Endothelial cell of umbilical vein (primary cell): Measurements from ENCODE around the gene MTRR. TPM values are rescaled to one million over a fixed set of nuclear protein-coding genes. Genes with fewer than 3 reads are reported as not detected.

Experiments
- BruUV-seq: library from RNA; stranded (reverse); fragments of 400-500 nt; replicated peaks from 2 replicates; lab custom pipeline; 2021; lab: Mats Ljungman, UMichigan
- CTCF ChIA-PET: fragments of 300-600, 350-600 bp; sonication (Branson Sonifier 250); formaldehyde crosslinking; loops from one replicate; lab custom pipeline; 2021; ENCODE audit warnings: antibody characterized with exemption, inconsistent platforms; lab: Charles Lee
- POLR2A ChIA-PET: fragments of 300-600, 350-600 bp; sonication (Branson Sonifier 250); formaldehyde crosslinking; loops from one replicate; lab custom pipeline; 2021; ENCODE audit warnings: antibody characterized with exemption, inconsistent platforms; lab: Charles Lee
- DNase-seq: peaks from one replicate; pipeline ENCODE4 v3.0.0-alpha.2; 2011; ENCODE audit warnings: low read depth, low spot score
- FAIRE-seq: peaks from 2 replicates; lab custom pipeline; 2011; peaks lifted over from hg19 to GRCh38; lab: Jason Lieb, UNC
- H2AFZ ChIP-seq: 2 replicates; pipeline ENCODE4 v1.6.0; 2012; ENCODE audit warnings: low read depth, low read length, control low read depth, inconsistent platforms
- H3K27ac ChIP-seq: 2 replicates; pipeline ENCODE4 v1.5.1; 2011; ENCODE audit warnings: low read depth, mild to moderate bottlenecking, control low read depth, low read length, moderate library complexity; ENCODE audit not compliant: insufficient read depth
- H3K27me3 ChIP-seq, 2 experiments: 2 replicates each; pipeline versions ENCODE4 v1.6.0 to v1.6.1; 2011; ENCODE audit warnings: low read length in 2 of 2, mixed read lengths in 1 of 2; ENCODE audit not compliant: control insufficient read depth in 2 of 2, insufficient read depth in 2 of 2
- H3K36me3 ChIP-seq, 2 experiments: 2 replicates in 1 of 2; 3 replicates in 1 of 2; pipeline ENCODE4 v1.5.1; 2011; ENCODE audit warnings: low read length in 2 of 2, mild to moderate bottlenecking in 1 of 2, moderate library complexity in 1 of 2; ENCODE audit not compliant: control insufficient read depth in 2 of 2, insufficient read depth in 2 of 2; ENCODE audit errors: extremely low read depth in 1 of 2
- H3K4me1 ChIP-seq: 3 replicates; pipeline ENCODE4 v1.5.1; 2011; ENCODE audit warnings: mild to moderate bottlenecking, low read length; ENCODE audit not compliant: control insufficient read depth, insufficient read depth; ENCODE audit errors: extremely low read depth
- H3K4me2 ChIP-seq: 2 replicates; pipeline ENCODE4 v1.6.1; 2011; ENCODE audit warnings: low read length, control low read depth, mixed read lengths; ENCODE audit not compliant: insufficient read depth
- H3K4me3 ChIP-seq, 3 experiments: fragments of 200-600 bp in 1 of 3; sonication (generic), shearing (Covaris generic) in 1 of 3; replicated peaks in 1 of 3; 2 replicates each; pipeline ENCODE4 v1.5.1; 2011 to 2016; ENCODE audit warnings: control low read depth in 3 of 3, low read length in 3 of 3, mild to moderate bottlenecking in 2 of 3, inconsistent platforms in 1 of 3, low read depth in 1 of 3, moderate library complexity in 1 of 3; ENCODE audit not compliant: insufficient read depth in 1 of 3
- H3K79me2 ChIP-seq: 2 replicates; pipeline ENCODE4 v1.6.0; 2012; ENCODE audit warnings: low read length, inconsistent platforms; ENCODE audit not compliant: control insufficient read depth, insufficient read depth
- H3K9ac ChIP-seq: replicated peaks from 2 replicates; pipeline ENCODE3; 2011; ENCODE audit warnings: low read length, control low read depth; ENCODE audit not compliant: insufficient read depth; ENCODE audit errors: extremely low read depth
- H3K9me1 ChIP-seq: replicated peaks from 3 replicates; pipeline ENCODE4 v1.6.0; 2011; ENCODE audit warnings: mild to moderate bottlenecking, low read length; ENCODE audit not compliant: control insufficient read depth, insufficient read depth; ENCODE audit errors: extremely low read depth
- H3K9me3 ChIP-seq: replicated peaks from 2 replicates; pipeline ENCODE4 v1.5.1; 2012; ENCODE audit warnings: low read length, inconsistent platforms; ENCODE audit not compliant: control insufficient read depth, insufficient read depth
- H4K20me1 ChIP-seq: replicated peaks from 2 replicates; pipeline ENCODE3; 2011; ENCODE audit warnings: mild to moderate bottlenecking, low read length; ENCODE audit not compliant: control insufficient read depth, insufficient read depth; ENCODE audit errors: extremely low read depth
- CTCF ChIP-seq, 2 donors: IDR thresholded peaks; 1 replicate in 1 of 2; 2 replicates in 1 of 2; pipeline ENCODE4 v1.5.1; 2011; ENCODE audit warnings: low read length in 2 of 2, mild to moderate bottlenecking in 2 of 2, moderate library complexity in 2 of 2, control low read depth in 1 of 2, inconsistent platforms in 1 of 2, low read depth in 1 of 2; ENCODE audit not compliant: insufficient read depth in 1 of 2; ENCODE audit errors: extremely low read depth in 1 of 2
- EZH2 ChIP-seq: IDR thresholded peaks from 2 replicates; pipeline ENCODE4 v1.6.1; 2012; ENCODE audit warnings: borderline replicate concordance, low read depth, mild to moderate bottlenecking, moderate library complexity, low read length, inconsistent platforms; ENCODE audit not compliant: severe bottlenecking
- FOS ChIP-seq: IDR thresholded peaks from 2 replicates; pipeline ENCODE4 v1.6.1; 2011; ENCODE audit warnings: mild to moderate bottlenecking, low read length, moderate library complexity, borderline replicate concordance; ENCODE audit not compliant: insufficient read depth
- GATA2 ChIP-seq: IDR thresholded peaks from 2 replicates; pipeline ENCODE4 v1.7.0; 2011; ENCODE audit warnings: low read depth, mild to moderate bottlenecking, moderate library complexity, mixed read lengths, low read length; ENCODE audit not compliant: insufficient read length, insufficient read depth
- JUN ChIP-seq: IDR thresholded peaks from 2 replicates; pipeline ENCODE4 v1.6.1; 2011; ENCODE audit warnings: borderline replicate concordance, low read depth; ENCODE audit not compliant: insufficient read length, insufficient read depth
- MAX ChIP-seq: IDR thresholded peaks from 2 replicates; pipeline ENCODE4 v1.6.1; 2011; ENCODE audit not compliant: insufficient read depth, insufficient read length
- MYC ChIP-seq: IDR thresholded peaks from one replicate; pipeline ENCODE4 v1.6.1; 2011; ENCODE audit warnings: mild to moderate bottlenecking, low read depth, low read length
- POLR2A ChIP-seq: IDR thresholded peaks from 2 replicates; pipeline ENCODE4 v1.6.1; 2012; ENCODE audit warnings: low read depth, mild to moderate bottlenecking, control low read depth, low read length
- POLR2AphosphoS5 ChIP-seq: IDR thresholded peaks from 2 replicates; pipeline ENCODE4 v1.6.1; 2012; ENCODE audit warnings: low read depth, mild to moderate bottlenecking, control low read depth, low read length, moderate library complexity; ENCODE audit not compliant: insufficient read depth
- dilution Hi-C: fragments of 300-500 bp; cut with MboI; formaldehyde crosslinking; loops from one replicate; pipeline ENCODE4 v1.15.0; 2019; ENCODE audit warnings: low sequenced_read_pairs; ENCODE audit not compliant: extremely low pct_ligation_motif_present
- intact Hi-C: fragments of 100-400 bp; cut with micrococcal nuclease; formaldehyde crosslinking; loops from one replicate; pipeline ENCODE4 v1.10.0; 2022
- polyA plus RNA-seq, 4 experiments: library from polyadenylated mRNA; depleted of rRNA in 3 of 4; stranded (reverse) in 3 of 4; unstranded in 1 of 4; fragments of >200 nt; gene quantifications; 2 replicates each; pipeline versions ENCODE4 v1.2.1 to v1.2.3, GENCODE V29; 2011 to 2012; ENCODE audit warnings: missing spikeins in 1 of 4
- total RNA-seq: library from RNA; stranded (reverse); gene quantifications from 2 replicates; pipeline ENCODE4 v1.2.3, GENCODE V29; 2021

The MTRR gene
- total and polyA plus RNA-seq, 2 donors (not counting 3 experiments of a cell fraction or from before 2014, with no cell fraction given), result 24.3 to 37.1 TPM

- intact Hi-C loops (no loop called here), dilution Hi-C loops (no loop called here)
- TF ChIP-seq EZH2 (no peak), JUN (no peak), MAX (no peak), GATA2 (no peak), POLR2A (no peak), POLR2AphosphoS5 (no peak), FOS (no peak), MYC (no peak), CTCF (IDR thresholded peaks at IDR 0.05; ENCODE audit: extremely low read depth in 1 of 2, insufficient read depth in 1 of 2, low read depth in 1 of 2, low read length in 2 of 2) (no peak)
- H3K4me2 ChIP-seq, result no peak overlapping the region
- BruUV-seq, result no TSS peak
- DNase-seq (no peak), FAIRE-seq (no peak)
- H4K20me1 ChIP-seq, result no peaks in the 10 kb centered on the region
- H2AFZ ChIP-seq, result no peak overlapping the region
- ChIA-PET POLR2A (no interaction called here), CTCF (no interaction called here)
- H3K4me1 ChIP-seq, result no peaks in the 10 kb centered on the region
- no peaks in the 10 kb centered on the region for H3K9me1 ChIP-seq
- H3K27ac ChIP-seq, result no peak overlapping the region
- H3K4me3 ChIP-seq, result no peak overlapping the region
- no peaks in the 10 kb centered on the region for H3K36me3 ChIP-seq
- H3K9ac ChIP-seq, result no peak overlapping the region
- H3K79me2 ChIP-seq, result no peaks in the 10 kb centered on the region
- H3K27me3 ChIP-seq, result peaks cover 20 to 23% of the 10 kb centered on the region in 2 experiments
- H3K9me3 ChIP-seq, result no peaks in the 10 kb centered on the region
These were observed 24.0 kb upstream of the MTRR start for GRCh38 chr5:7844901-7845300.
